Activated CD8-positive, alpha-beta memory T cell treated with anti-CD3 and anti-CD28 coated beads for 24 hours (primary cell): ENCODE measurements around the gene DAPK2.
A peak's percentile ranks its signal among the peaks of the same experiment; 100 is the strongest.

Experiments used
- DNase-seq: peaks from one replicate; pipeline ENCODE4 v3.0.0-alpha.2; 2020

DAPK2 gene

GRCh38 chr15:64052925-64053491, 6.7 kb upstream of the DAPK2 start:
- no peak for DNase-seq

GRCh38 chr15:64051407-64052259, 5.3 kb upstream of the DAPK2 start:
- peak; percentile 19 for DNase-seq

DNA sequence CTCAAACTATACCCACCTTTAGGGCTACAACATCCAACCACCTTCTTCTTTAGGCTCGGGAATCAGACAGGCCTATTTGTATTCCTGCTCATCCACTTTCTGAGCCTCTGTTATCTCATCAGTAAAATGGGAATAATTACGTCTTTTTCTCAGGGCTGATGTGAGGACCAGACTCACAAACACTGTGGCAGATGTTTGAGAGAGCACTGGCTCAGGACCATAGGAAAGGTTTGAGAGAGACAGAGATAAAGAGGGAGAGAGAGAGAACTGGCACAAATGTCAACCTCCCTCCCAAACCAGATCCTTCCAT, 4.8 kb upstream of the DAPK2 start:
- DNase-seq: no peak

DNA sequence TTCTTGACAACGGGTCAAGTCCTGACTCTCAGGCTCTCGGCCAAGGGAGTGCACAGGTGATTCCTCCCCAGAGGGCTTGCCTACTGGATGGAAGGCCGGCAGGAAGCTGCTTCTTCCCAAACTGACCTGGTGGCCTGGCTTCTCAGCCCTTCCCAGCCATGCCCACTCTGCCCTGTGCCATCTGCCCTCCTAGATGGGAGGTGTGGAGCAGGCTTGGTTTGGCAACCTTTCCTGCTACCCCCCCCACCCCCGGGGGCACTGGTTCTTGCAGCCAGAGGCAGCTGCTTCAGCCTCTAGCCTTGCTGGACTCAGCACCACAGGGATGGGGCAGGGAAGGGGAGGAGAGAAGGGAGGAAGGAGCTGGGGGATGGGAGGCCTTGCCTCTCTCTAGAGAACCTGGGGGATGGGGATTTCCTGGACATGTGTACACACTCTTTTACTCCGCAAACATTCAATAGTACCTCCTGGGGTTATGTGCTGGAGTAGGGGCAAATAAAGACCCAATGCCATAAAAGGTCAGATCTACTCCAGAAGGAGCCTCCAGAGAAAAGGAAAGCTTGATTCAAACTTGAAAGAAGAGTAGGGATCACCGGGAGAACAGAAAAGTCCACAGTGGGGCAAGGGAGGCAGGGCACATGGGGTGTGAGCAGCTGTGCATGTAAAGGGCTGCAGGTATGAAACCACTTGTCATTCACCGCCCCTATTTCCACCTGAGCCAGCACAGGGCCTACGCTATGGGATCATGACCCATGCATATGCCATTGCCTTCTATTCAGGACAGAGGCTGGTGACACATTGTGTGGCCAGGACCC, 4.2 kb upstream of the DAPK2 start:
- peak; percentile 53 for DNase-seq

GRCh38 chr15:64048781-64049460, 2.6 kb upstream of the DAPK2 start:
- DNase-seq: no peak

GRCh38 chr15:64045774-64046420, 388 bp downstream of the DAPK2 start:
- peak; percentile 68 for DNase-seq

DNA sequence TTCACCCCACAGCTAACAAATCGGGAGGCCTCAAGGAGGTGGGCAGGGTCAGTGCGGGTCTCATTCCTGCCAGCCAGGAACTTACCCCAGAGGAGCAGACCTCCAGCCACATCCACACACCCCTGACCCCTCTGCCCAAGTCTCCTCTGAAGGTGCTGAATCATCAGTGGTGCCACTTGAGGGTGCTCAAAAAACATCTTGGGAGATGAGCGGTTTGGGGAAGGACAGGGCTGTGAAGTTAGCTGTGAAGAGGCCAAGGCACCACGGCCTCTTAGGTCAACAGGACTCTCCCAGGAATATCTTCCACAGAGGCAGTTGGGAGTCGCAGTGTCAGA, 1.2 kb downstream of the DAPK2 start:
- no peak for DNase-seq

GRCh38 chr15:64044300-64045100, 1.8 kb downstream of the DAPK2 start:
- DNase-seq: no peak

DNA sequence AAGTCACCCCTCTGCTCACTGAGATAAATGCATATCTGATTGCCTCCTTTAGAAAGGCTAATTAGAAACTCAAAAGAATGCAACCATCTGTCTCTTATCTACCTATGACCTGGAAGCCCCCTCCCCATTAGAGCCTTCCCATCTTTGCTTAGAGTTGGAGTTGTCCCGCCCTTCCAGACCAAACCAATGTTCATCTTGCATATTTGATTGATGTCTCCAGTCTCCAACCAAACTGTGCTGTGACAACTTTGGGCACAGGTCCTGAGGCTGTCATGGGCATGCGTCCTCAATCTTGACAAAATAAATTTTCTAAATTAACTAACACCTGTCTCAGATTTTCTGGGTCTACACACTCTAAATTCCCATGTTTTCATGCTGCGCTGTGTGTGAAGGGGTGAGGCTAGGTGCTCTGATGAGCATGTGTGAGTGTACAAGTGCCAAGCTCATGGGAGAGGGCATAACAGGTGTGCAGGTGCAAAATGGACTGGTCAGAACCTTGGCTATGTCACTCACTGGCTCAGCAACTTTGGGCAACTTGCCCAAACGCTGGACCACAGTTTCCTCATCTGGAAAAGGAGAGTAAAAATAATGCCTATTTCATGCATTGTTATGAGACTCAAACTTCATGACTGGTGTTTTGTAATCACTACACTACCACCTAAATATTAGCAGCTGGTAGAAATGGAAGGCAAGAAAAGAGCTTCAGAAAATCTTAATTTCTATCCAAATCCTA, 7.2 kb downstream of the DAPK2 start:
- no peak for DNase-seq

DNA sequence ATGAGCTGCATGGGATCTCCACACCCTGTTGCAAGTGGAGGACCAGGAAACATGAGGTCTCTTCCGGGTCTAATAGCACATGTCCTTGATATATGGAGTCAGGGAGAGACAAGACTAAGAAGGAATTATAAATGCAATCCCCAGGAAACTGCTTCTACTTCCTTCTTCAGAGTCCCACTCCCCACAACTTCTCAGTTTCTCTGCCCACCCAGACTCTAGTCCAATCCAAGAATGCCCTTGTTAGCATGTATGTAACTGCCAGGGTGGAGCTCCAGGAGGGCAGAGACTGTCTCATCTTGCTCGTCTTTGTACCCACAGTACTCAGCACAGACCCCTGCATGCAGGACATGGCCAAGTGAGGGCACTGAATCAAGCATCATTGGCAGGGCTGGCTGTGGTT, 8.3 kb downstream of the DAPK2 start:
- no peak for DNase-seq

- DNase-seq: no peak
Observed at GRCh38 chr15:64037116-64037515, 9.2 kb downstream of the DAPK2 start.

DNA sequence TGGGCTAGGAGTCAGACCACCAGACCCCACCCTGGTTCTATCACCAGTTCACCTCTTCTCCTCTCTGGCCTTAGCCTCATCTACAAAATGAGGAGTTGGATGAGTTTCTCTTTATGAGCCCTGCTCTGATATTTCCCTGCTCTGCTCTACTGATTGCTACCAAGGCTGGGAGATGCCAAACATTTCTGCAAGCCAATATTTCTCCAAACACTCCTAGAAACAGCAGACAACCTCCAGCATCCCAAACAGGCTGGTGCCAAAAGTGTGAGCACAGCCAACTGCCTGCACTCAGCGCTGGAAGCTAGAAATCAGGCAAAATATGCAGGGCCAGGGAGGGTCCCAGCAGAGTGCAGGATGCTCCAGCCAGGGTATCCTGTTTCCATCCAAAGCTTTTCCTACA, 10.8 kb downstream of the DAPK2 start:
- DNase-seq: no peak

DNA sequence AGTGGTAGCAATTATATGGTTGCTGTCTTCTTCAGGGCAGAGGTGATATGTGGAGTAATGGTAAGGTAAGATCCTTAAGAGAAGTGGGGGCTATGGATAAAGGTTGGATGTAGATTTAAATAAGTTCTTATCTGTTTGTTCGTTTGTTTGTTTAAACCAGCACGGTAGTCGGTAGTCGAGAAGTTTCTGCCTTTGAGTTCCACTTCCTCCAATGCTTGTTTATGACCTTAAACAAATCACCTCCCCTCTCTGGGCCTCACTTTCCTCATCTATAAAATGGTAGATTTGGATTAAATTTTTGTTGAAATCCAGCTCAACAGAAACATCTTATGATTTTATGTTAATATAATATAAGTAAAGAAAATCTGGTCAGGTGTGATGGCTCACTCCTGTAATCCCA, 11.8 kb downstream of the DAPK2 start:
- no peak for DNase-seq

DNA sequence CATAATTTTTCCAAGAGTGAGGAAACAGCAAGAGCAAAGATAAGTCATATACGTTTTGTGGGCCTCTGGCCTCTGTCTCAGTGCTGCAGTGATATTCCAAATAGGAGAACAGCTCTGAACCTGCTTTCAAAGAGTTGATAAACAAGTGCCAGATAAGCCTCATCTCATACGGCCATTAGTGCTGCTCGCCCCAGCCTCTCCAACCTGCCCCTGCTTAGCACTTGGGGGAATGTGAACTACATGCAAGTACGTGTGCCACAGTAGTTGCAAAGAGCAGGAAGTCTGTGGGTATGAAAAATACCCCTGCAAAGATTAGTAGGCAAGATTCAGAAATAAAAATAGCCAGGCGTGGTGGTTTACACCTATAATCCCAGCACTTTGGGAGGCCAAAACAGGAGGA, 14.0 kb downstream of the DAPK2 start:
- DNase-seq: no peak

GRCh38 chr15:64030123-64030522, 16.2 kb downstream of the DAPK2 start:
- no peak for DNase-seq

- DNase-seq: no peak
Observed at GRCh38 chr15:64029633-64030032, 16.7 kb downstream of the DAPK2 start.

DNA sequence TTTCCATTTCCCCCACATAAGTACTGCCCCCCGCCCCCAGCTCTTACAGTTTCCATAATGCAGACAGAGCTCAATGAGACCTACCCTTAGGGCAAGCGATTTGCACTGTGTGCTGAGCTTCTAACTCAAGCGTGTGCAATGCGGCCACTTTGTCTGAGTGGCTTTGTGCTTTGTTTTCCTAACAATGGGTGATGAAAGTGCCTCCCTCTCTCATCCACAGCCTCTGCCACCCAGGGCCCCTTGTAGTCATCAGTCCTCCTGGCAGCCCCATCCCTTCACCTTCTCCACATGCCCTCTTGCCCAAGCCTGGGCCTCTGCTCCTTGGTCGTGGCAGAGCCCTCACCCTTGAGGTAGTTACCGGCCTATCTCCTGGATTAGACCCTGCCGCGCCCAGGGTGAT, 17.2 kb downstream of the DAPK2 start:
- DNase-seq: no peak

DNA sequence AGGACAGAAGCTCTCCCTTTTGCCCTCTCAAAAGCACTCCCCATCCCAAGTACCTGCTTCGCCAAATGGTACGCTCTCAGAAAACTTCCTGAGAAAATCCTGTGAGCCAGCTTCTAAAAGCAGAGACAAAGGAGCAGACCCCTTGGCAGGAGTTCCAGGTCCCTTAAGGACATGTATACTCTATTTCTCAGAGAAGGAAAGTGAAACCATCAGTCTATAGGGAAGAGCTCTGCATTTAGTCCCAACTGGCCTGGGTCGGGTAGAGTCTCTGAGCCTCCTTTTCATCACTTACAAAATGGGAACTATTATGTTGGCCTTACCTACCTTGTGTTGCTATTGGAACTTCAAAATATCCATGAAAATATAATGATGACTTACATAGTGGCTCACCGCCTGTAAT, 19.7 kb downstream of the DAPK2 start:
- no peak for DNase-seq

- no peak for DNase-seq
Observed at GRCh38 chr15:64024172-64025050, 21.9 kb downstream of the DAPK2 start.

DNA sequence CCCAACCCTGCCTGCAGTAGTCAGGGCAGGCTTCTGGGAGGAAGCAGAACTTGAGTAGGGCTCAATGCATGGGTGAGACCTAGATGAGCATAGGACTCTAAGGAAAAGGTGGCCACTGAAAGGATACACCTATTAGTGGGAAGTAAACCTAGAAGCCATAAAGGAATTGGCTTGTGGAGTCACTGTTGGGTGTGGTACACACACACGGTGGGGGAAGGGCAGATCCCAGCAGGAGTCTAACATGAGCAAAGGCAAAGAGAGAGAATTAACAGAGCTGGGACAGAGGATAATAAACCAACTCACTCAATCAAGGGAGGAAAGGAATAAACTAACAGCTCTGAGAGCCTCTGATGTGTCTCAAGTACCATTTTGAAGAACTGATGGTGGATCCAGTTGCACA, 23.1 kb downstream of the DAPK2 start:
- no peak for DNase-seq
